HepG2 (cell line): ENCODE data around the gene ERMARD. TPM values are rescaled to one million over a fixed set of nuclear protein-coding genes. Genes with fewer than 3 reads are reported as not detected.

Experiments used
- BCL3 ChIP-seq: sonication (generic); formaldehyde crosslinking; IDR thresholded peaks from 2 replicates; pipeline ENCODE4 v1.5.1; 2020; ENCODE audit warnings: mild to moderate bottlenecking, missing genetic modification reagents, moderate library complexity
- CEBPZ ChIP-seq: IDR thresholded peaks from 2 replicates; pipeline ENCODE4 v1.6.1; 2012; ENCODE audit warnings: low read length, improper control_type of control experiment
- FOXP1 ChIP-seq, 2 experiments: fragments of 450-650 bp in 1 of 2; IDR thresholded peaks; 2 replicates each; pipeline ENCODE4 v1.6.1; 2017 to 2018; ENCODE audit warnings: antibody characterized with exemption in 1 of 2
- HINFP ChIP-seq: sonication (generic); formaldehyde crosslinking; IDR thresholded peaks from 2 replicates; pipeline ENCODE4 v1.4.0; 2020; ENCODE audit warnings: low read depth, mild to moderate bottlenecking, missing genetic modification reagents
- HNRNPL ChIP-seq: fragments of 200-400 bp; formaldehyde crosslinking; IDR thresholded peaks from 2 replicates; pipeline ENCODE4 v1.6.1; 2017; ENCODE audit warnings: mild to moderate bottlenecking, low read depth, low read length
- MAX ChIP-seq: IDR thresholded peaks from 2 replicates; pipeline ENCODE4 v1.6.1; 2012; ENCODE audit warnings: inconsistent platforms
- SALL1 ChIP-seq: sonication (generic); formaldehyde crosslinking; IDR thresholded peaks from 2 replicates; pipeline ENCODE4 v1.8.0; 2022; ENCODE audit warnings: mild to moderate bottlenecking, missing genetic modification reagents
- TP53 ChIP-seq: sonication (generic); formaldehyde crosslinking; conservative IDR thresholded peaks from 2 replicates; pipeline ENCODE4 v1.4.0; 2020; ENCODE audit warnings: missing genetic modification reagents
- ZBTB10 ChIP-seq: sonication (generic); formaldehyde crosslinking; IDR thresholded peaks from 2 replicates; pipeline ENCODE4 v1.4.0; 2020; ENCODE audit warnings: missing genetic modification reagents, borderline replicate concordance
- ZBTB7B ChIP-seq: sonication (generic); formaldehyde crosslinking; IDR thresholded peaks from 2 replicates; pipeline ENCODE4 v1.4.0; 2020; ENCODE audit warnings: missing genetic modification reagents
- ZNF101 ChIP-seq: sonication (generic); formaldehyde crosslinking; IDR thresholded peaks from 2 replicates; pipeline ENCODE4 v1.4.0; 2020; ENCODE audit warnings: mild to moderate bottlenecking, low read depth, missing genetic modification reagents, borderline replicate concordance
- ZNF136 ChIP-seq: sonication (generic); formaldehyde crosslinking; IDR thresholded peaks from 2 replicates; pipeline ENCODE4 v1.8.1; 2022; ENCODE audit warnings: low read depth, mild to moderate bottlenecking, moderate library complexity, missing genetic modification reagents
- ZNF20 ChIP-seq: sonication (generic); formaldehyde crosslinking; IDR thresholded peaks from 2 replicates; pipeline ENCODE4 v1.4.0; 2020; ENCODE audit warnings: mild to moderate bottlenecking, moderate library complexity, missing genetic modification reagents
- ZNF263 ChIP-seq: sonication (generic); formaldehyde crosslinking; IDR thresholded peaks from 2 replicates; pipeline ENCODE4 v1.4.0; 2020; ENCODE audit warnings: missing genetic modification reagents
- ZNF33B ChIP-seq: sonication (generic); formaldehyde crosslinking; IDR thresholded peaks from 2 replicates; pipeline ENCODE4 v1.5.1; 2020; ENCODE audit warnings: mild to moderate bottlenecking, missing genetic modification reagents
- ZNF660 ChIP-seq: sonication (generic); formaldehyde crosslinking; IDR thresholded peaks from 2 replicates; pipeline ENCODE4 v1.5.1; 2020; ENCODE audit warnings: mild to moderate bottlenecking, low read depth, missing genetic modification reagents, borderline replicate concordance
- ZNF777 ChIP-seq: sonication (generic); formaldehyde crosslinking; IDR thresholded peaks from 2 replicates; pipeline ENCODE4 v1.4.0; 2020; ENCODE audit warnings: missing genetic modification reagents
- ZSCAN31 ChIP-seq: sonication (generic); formaldehyde crosslinking; IDR thresholded peaks from 2 replicates; pipeline ENCODE4 v1.5.0; 2020; ENCODE audit warnings: low read depth, mild to moderate bottlenecking, missing genetic modification reagents
- polyA plus RNA-seq, 8 experiments: library from polyadenylated mRNA; depleted of rRNA in 3 of 8; stranded (reverse) in 7 of 8; unstranded in 1 of 8; fragments of >200 nt; fragmentation: Illumina TruSeq in 4 of 8; extraction: Trizol in 4 of 8; gene quantifications; 2 replicates each; pipeline versions ENCODE4 v1.2.1 to v1.2.3, GENCODE V29; 2011 to 2016; ENCODE audit warnings: low read depth in 4 of 8, missing spikeins in 1 of 8, mixed read lengths in 1 of 8; ENCODE audit not compliant: insufficient read depth in 1 of 8
- total RNA-seq, 5 experiments: library from RNA; depleted of rRNA; stranded (reverse); fragments of >200 nt; fragmentation: Illumina TruSeq; extraction: Trizol; gene quantifications; 2 replicates each; pipeline ENCODE4 v1.2.3, GENCODE V29; 2016; ENCODE audit warnings: low read depth in 1 of 5

The ERMARD gene
- total and polyA plus RNA-seq, 2 of the 13 experiments (the other 11 are each of a cell fraction or from before 2014, with no cell fraction given), result 8.8 to 10.7 TPM

GRCh38 chr6:169810066-169810989, 58.9 kb downstream of the ERMARD start (continued):
- no peak for TF ChIP-seq HNRNPL
- TF ChIP-seq ZNF20, result no peak
- peak; percentile 78 for TF ChIP-seq ZNF263 (CRISPR knock-in tag)
- TF ChIP-seq CEBPZ, result no peak
- TF ChIP-seq SALL1 (CRISPR knock-in tag), result peak; percentile 58
- no peak for TF ChIP-seq TP53 (CRISPR knock-in tag)
- no peak for TF ChIP-seq ZBTB10
- peak; percentile 70 for TF ChIP-seq MAX
- no peak for TF ChIP-seq ZNF101
- TF ChIP-seq ZNF777 (CRISPR knock-in tag), result no peak
- TF ChIP-seq FOXP1 (IDR thresholded peaks at IDR 0.05), result no peak
- no peak for TF ChIP-seq FOXP1 (CRISPR knock-in tag; IDR thresholded peaks at IDR 0.05)
- no peak for TF ChIP-seq ZNF33B (CRISPR knock-in tag)
- TF ChIP-seq HINFP (CRISPR knock-in tag), result no peak
- no peak; the same call in 1 of the 2 replicates for TF ChIP-seq BCL3 (CRISPR knock-in tag)
- peak; percentile 76; the same call in 1 of the 2 replicates for TF ChIP-seq ZBTB7B (CRISPR knock-in tag)
- TF ChIP-seq ZSCAN31 (CRISPR knock-in tag), result no peak
- TF ChIP-seq ZNF660 (CRISPR knock-in tag), result no peak
- peak; percentile 38; the same call in 1 of the 2 replicates for TF ChIP-seq ZNF136 (CRISPR knock-in tag)
